Neural progenitor cell (in vitro differentiated cells): ENCODE data around the gene NEK10.

Experiments used
- EZH2 ChIP-seq: fragments of 200-600 bp; sonication (generic); IDR thresholded peaks from 2 replicates; pipeline ENCODE4 v1.6.1; 2017; ENCODE audit warnings: antibody characterized with exemption, mild to moderate bottlenecking, moderate library complexity
- TF ChIP-seq, protein P1 (sequence below): fragments of 200-600 bp; sonication (generic); IDR thresholded peaks from 2 replicates; pipeline ENCODE4 v1.5.1; 2017; ENCODE audit warnings: antibody characterized with exemption, mild to moderate bottlenecking

DNA sequence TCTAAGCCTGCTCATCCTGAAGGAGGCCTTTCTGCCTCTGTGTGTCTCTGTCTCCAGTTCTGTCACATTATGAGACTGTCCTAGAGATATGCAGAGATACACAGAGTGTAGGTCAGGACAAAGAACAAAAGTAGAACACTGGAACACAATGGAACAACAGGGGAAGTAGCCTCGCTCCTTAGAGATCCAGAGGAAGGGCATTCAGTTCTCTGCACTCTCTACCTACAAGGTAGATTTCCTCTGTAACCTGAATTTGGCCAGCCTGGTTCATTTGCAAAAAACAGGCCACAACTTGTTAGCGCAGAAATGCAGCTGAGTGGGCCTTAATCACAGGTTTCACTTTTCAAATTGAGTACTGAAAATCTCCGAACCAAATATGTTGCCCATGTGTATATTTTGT, 19.4 kb downstream of the NEK10 start:
- TF ChIP-seq, protein P1, sequence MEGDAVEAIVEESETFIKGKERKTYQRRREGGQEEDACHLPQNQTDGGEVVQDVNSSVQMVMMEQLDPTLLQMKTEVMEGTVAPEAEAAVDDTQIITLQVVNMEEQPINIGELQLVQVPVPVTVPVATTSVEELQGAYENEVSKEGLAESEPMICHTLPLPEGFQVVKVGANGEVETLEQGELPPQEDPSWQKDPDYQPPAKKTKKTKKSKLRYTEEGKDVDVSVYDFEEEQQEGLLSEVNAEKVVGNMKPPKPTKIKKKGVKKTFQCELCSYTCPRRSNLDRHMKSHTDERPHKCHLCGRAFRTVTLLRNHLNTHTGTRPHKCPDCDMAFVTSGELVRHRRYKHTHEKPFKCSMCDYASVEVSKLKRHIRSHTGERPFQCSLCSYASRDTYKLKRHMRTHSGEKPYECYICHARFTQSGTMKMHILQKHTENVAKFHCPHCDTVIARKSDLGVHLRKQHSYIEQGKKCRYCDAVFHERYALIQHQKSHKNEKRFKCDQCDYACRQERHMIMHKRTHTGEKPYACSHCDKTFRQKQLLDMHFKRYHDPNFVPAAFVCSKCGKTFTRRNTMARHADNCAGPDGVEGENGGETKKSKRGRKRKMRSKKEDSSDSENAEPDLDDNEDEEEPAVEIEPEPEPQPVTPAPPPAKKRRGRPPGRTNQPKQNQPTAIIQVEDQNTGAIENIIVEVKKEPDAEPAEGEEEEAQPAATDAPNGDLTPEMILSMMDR: no peak
- TF ChIP-seq EZH2: no peak
